Measurements from ENCODE around the gene CUZD1. TPM values are rescaled to one million over a fixed set of nuclear protein-coding genes. Genes with fewer than 3 reads are reported as not detected.

The CUZD1 gene
- total RNA-seq, 1 experiment from 2014 or later = 17.2 TPM

- no peak overlapping the region for H2BK5ac ChIP-seq (ENCODE audit: insufficient read length, low read length)
- no peak overlapping the region for H3K4ac ChIP-seq (ENCODE audit: low read depth, low read length)
- H4K5ac ChIP-seq (ENCODE audit: insufficient read length, low read depth, low read length) = no peak overlapping the region
- H3K56ac ChIP-seq (ENCODE audit: insufficient read length, low read depth, low read length) = no peak overlapping the region
- no peaks in the 10 kb centered on the region for H3K9me3 ChIP-seq (ENCODE audit: control insufficient read depth, low read depth, low read length)
- H3K4me1 ChIP-seq (ENCODE audit: insufficient read depth, low read length) = no peaks in the 10 kb centered on the region
- no peak overlapping the region for H3K27ac ChIP-seq (ENCODE audit: insufficient read length, low read depth, low read length)
- DNase-seq = no peak
- H2AK5ac ChIP-seq (ENCODE audit: insufficient read length, low read length) = no peak overlapping the region
- Mint-ChIP-seq H3K27ac (no peak overlapping the region), H3K27me3 (ENCODE audit: low read depth) (peaks cover 4% of the 10 kb centered on the region), H3K36me3 (ENCODE audit: insufficient read depth in 1 of 3, low read depth in 3 of 3) (no peaks in the 10 kb centered on the region), H3K4me3 (no peak overlapping the region), H3K9me3 (no peaks in the 10 kb centered on the region), H3K4me1 (peaks cover 27 to 39% of the 10 kb centered on the region in 2 experiments)
- no peak overlapping the region for H3K4me2 ChIP-seq (ENCODE audit: insufficient read depth, insufficient read length, low read length)
- H4K20me1 ChIP-seq (ENCODE audit: control insufficient read depth, insufficient read depth, insufficient read length) = no peaks in the 10 kb centered on the region
- H4K91ac ChIP-seq (ENCODE audit: insufficient read length, low read depth, low read length) = no peak overlapping the region
- no peak for TF ChIP-seq CTCF (conservative IDR thresholded peaks at IDR 0.05)
- H3K18ac ChIP-seq (ENCODE audit: insufficient read length, low read depth, low read length) = no peak overlapping the region
- H3K79me2 ChIP-seq (ENCODE audit: insufficient read depth, low read length) = no peaks in the 10 kb centered on the region
- no peaks in the 10 kb centered on the region for H3K23me2 ChIP-seq (ENCODE audit: insufficient read length, low read depth, low read length, poor library complexity, severe bottlenecking)
- no CpG with 5 or more reads among the region's 5 CpGs for WGBS (ENCODE audit: extremely low coverage, insufficient read length, low lambda C conversion rate)
- no peak overlapping the region for H3K14ac ChIP-seq (ENCODE audit: insufficient read depth, low read length)
- no peak overlapping the region for H2BK20ac ChIP-seq (ENCODE audit: low read depth, low read length, poor library complexity, severe bottlenecking)
- no peak overlapping the region for H3K23ac ChIP-seq (ENCODE audit: insufficient read length, low read depth, low read length)
- H2BK12ac ChIP-seq (ENCODE audit: insufficient read length, low read depth, low read length) = no peak overlapping the region
- H2BK15ac ChIP-seq (ENCODE audit: low read depth, low read length) = no peak overlapping the region
- H2BK120ac ChIP-seq (ENCODE audit: low read depth, low read length, poor library complexity, severe bottlenecking) = no peak overlapping the region
- H4K8ac ChIP-seq (replicated peaks; ENCODE audit: insufficient read length, low read depth, low read length) = no peak overlapping the region
- H3K9ac ChIP-seq (ENCODE audit: extremely low read depth, insufficient read length, low read length) = no peak overlapping the region
- no peaks in the 10 kb centered on the region for H3K27me3 ChIP-seq (ENCODE audit: insufficient read depth, low read length)
- H3K79me1 ChIP-seq (ENCODE audit: insufficient read depth, low read depth, low read length, poor library complexity, severe bottlenecking) = no peaks in the 10 kb centered on the region
- H2AFZ ChIP-seq (ENCODE audit: low read length) = no peak overlapping the region
- H3T11ph ChIP-seq (ENCODE audit: low read length) = no peak overlapping the region
Observed at GRCh38 chr10:122854648-122855047, 9.0 kb upstream of the CUZD1 start.

All from H9 (cell line).